Stimulated activated CD4-positive, alpha-beta T cell treated with anti-CD3 and anti-CD28 coated beads, Interleukin-2, amount 100 ng/mL, for 24 hours (primary cell): ENCODE results near the gene F13B.
"Not testable (repeated sequence)": the region's sequence is repeated elsewhere in the genome, so short reads cannot be mapped to it uniquely, and the experiment has no call there.

Source experiments
- DNase-seq, 2 donors: peaks; one replicate each; pipeline ENCODE4 v3.0.0-alpha.2; 2020

F13B gene

GRCh38 chr1:197041486-197042353 lies 25.3 kb downstream of the F13B start:
- DNase-seq = no peak

GRCh38 chr1:197036861-197037260 lies 30.2 kb downstream of the F13B start:
- no peak for DNase-seq

GRCh38 chr1:197034631-197035339 lies 32.3 kb downstream of the F13B start:
- not testable (repeated sequence) for DNase-seq

- no peak for DNase-seq
Measured at GRCh38 chr1:197029749-197030148, 37.3 kb downstream of the F13B start.

GRCh38 chr1:197027359-197027758 lies 39.7 kb downstream of the F13B start:
- no peak for DNase-seq

- DNase-seq = no peak
Measured at GRCh38 chr1:197024460-197024859, 42.6 kb downstream of the F13B start.

GRCh38 chr1:197021716-197022115 lies 45.3 kb downstream of the F13B start:
- no peak for DNase-seq

- no peak for DNase-seq
Measured at GRCh38 chr1:197017558-197018146, 49.4 kb downstream of the F13B start.

- DNase-seq = no peak
Measured at GRCh38 chr1:197016751-197017150, 50.3 kb downstream of the F13B start.

GRCh38 chr1:197013234-197013633 lies 53.8 kb downstream of the F13B start:
- no peak for DNase-seq

GRCh38 chr1:197011614-197012013 lies 55.4 kb downstream of the F13B start:
- DNase-seq = no peak

GRCh38 chr1:197008861-197009260 lies 58.2 kb downstream of the F13B start:
- DNase-seq = no peak

- no peak for DNase-seq
Measured at GRCh38 chr1:197003132-197003531, 63.9 kb downstream of the F13B start.

GRCh38 chr1:197001828-197002227 lies 65.2 kb downstream of the F13B start:
- no peak for DNase-seq

GRCh38 chr1:196997423-196997822 lies 69.6 kb downstream of the F13B start:
- no peak for DNase-seq

GRCh38 chr1:196993916-196994315 lies 73.1 kb downstream of the F13B start:
- DNase-seq = no peak

GRCh38 chr1:196991919-196992651 lies 75.0 kb downstream of the F13B start:
- not testable (repeated sequence) for DNase-seq
